Measurements from ENCODE around the gene TACC2.

Gene TACC2

GRCh38 chr10:122158362-122158761 is 169.4 kb downstream of the TACC2 start:
- Mint-ChIP-seq H3K4me3 (no peak overlapping the region), H3K9me3 (no peaks in the 10 kb centered on the region), H3K36me3 (ENCODE audit: low read depth) (peaks cover 13% of the 10 kb centered on the region), H3K27me3 (ENCODE audit: low read depth, poor library complexity) (peaks cover 3% of the 10 kb centered on the region), H3K27ac (no peak overlapping the region), H3K4me1 (peaks cover 72% of the 10 kb centered on the region)
- no peak for TF ChIP-seq CTCF (IDR thresholded peaks at IDR 0.05)
- no peak for DNase-seq

- Mint-ChIP-seq H3K27me3 (ENCODE audit: low read depth, poor library complexity) (peaks cover 3% of the 10 kb centered on the region), H3K27ac (no peak overlapping the region), H3K4me1 (peaks cover 67% of the 10 kb centered on the region), H3K9me3 (no peaks in the 10 kb centered on the region), H3K36me3 (ENCODE audit: low read depth) (peaks cover 13% of the 10 kb centered on the region), H3K4me3 (no peak overlapping the region)
- DNase-seq = no peak
- TF ChIP-seq CTCF (IDR thresholded peaks at IDR 0.05) = no peak
Observed at GRCh38 chr10:122159141-122159970, 170.4 kb downstream of the TACC2 start.

GRCh38 chr10:122161795-122162194 is 172.8 kb downstream of the TACC2 start:
- Mint-ChIP-seq H3K4me1 (peaks cover 73% of the 10 kb centered on the region), H3K27ac (no peak overlapping the region), H3K4me3 (peak overlapping the region; percentile 84), H3K36me3 (ENCODE audit: low read depth) (peaks cover 8% of the 10 kb centered on the region), H3K27me3 (ENCODE audit: low read depth, poor library complexity) (peaks cover 9% of the 10 kb centered on the region), H3K9me3 (no peaks in the 10 kb centered on the region)
- DNase-seq = no peak
- no peak for TF ChIP-seq CTCF (IDR thresholded peaks at IDR 0.05)

- Mint-ChIP-seq H3K36me3 (ENCODE audit: low read depth) (peaks cover under 1% of the 10 kb centered on the region), H3K27ac (peak overlapping the region; percentile 60), H3K9me3 (no peaks in the 10 kb centered on the region), H3K4me1 (peaks cover 82% of the 10 kb centered on the region), H3K27me3 (ENCODE audit: low read depth, poor library complexity) (peaks cover 5% of the 10 kb centered on the region), H3K4me3 (peak overlapping the region; percentile 84)
- TF ChIP-seq CTCF (IDR thresholded peaks at IDR 0.05) = no peak
- no peak for DNase-seq
Observed at GRCh38 chr10:122162671-122163173, 173.8 kb downstream of the TACC2 start.

GRCh38 chr10:122163174-122164022 is 174.4 kb downstream of the TACC2 start:
- no peaks in the 10 kb centered on the region for H3K36me3 Mint-ChIP-seq (ENCODE audit: low read depth)
- TF ChIP-seq CTCF (IDR thresholded peaks at IDR 0.05) = no peak
- peaks cover 85% of the 10 kb centered on the region for H3K4me1 Mint-ChIP-seq
- H3K4me3 Mint-ChIP-seq = peak overlapping the region; percentile 90
- peak overlapping the region; percentile 60 for H3K27ac Mint-ChIP-seq
- peak; percentile 88 for DNase-seq
- no peaks in the 10 kb centered on the region for H3K9me3 Mint-ChIP-seq
- H3K27me3 Mint-ChIP-seq (ENCODE audit: low read depth, poor library complexity) = peaks cover 5% of the 10 kb centered on the region

All from nephron progenitor cell (in vitro differentiated cells).